ENCODE measurements around the gene PDGFC.

PDGFC gene

GRCh38 chr4:156929386-156930105 is 42.1 kb downstream of the PDGFC start:
- H3K79me2 ChIP-seq (ENCODE audit: insufficient read depth, low read length) = no peaks in the 10 kb centered on the region
- H4K20me1 ChIP-seq (ENCODE audit: insufficient read depth, low read length) = no peaks in the 10 kb centered on the region
- no peak overlapping the region for H3K4me3 ChIP-seq (ENCODE audit: low read depth, low read length, poor library complexity, severe bottlenecking)
- H2AFZ ChIP-seq (ENCODE audit: low read length) = no peak overlapping the region
- no peak overlapping the region for H3K9ac ChIP-seq (ENCODE audit: low read length)
- no peak overlapping the region for H3K4me2 ChIP-seq (ENCODE audit: low read length)
- H3K9me3 ChIP-seq (ENCODE audit: low read length) = no peaks in the 10 kb centered on the region
- H3K36me3 ChIP-seq (ENCODE audit: insufficient read depth, low read length) = no peaks in the 10 kb centered on the region
- H3F3A ChIP-seq (ENCODE audit: insufficient read depth, low read length) = no peaks in the 10 kb centered on the region
- no peak overlapping the region for H3K27ac ChIP-seq (ENCODE audit: low read depth, low read length, poor library complexity, severe bottlenecking)
- H3K9me2 ChIP-seq (ENCODE audit: low read depth, low read length) = no peaks in the 10 kb centered on the region
- TF ChIP-seq, protein P1, sequence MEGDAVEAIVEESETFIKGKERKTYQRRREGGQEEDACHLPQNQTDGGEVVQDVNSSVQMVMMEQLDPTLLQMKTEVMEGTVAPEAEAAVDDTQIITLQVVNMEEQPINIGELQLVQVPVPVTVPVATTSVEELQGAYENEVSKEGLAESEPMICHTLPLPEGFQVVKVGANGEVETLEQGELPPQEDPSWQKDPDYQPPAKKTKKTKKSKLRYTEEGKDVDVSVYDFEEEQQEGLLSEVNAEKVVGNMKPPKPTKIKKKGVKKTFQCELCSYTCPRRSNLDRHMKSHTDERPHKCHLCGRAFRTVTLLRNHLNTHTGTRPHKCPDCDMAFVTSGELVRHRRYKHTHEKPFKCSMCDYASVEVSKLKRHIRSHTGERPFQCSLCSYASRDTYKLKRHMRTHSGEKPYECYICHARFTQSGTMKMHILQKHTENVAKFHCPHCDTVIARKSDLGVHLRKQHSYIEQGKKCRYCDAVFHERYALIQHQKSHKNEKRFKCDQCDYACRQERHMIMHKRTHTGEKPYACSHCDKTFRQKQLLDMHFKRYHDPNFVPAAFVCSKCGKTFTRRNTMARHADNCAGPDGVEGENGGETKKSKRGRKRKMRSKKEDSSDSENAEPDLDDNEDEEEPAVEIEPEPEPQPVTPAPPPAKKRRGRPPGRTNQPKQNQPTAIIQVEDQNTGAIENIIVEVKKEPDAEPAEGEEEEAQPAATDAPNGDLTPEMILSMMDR (IDR thresholded peaks at IDR 0.05; ENCODE audit: low read length) = no peak
- no peak for TF ChIP-seq EZH2 (IDR thresholded peaks at IDR 0.05; ENCODE audit: borderline replicate concordance, low read length)
- no peaks in the 10 kb centered on the region for H3K4me1 ChIP-seq (ENCODE audit: insufficient read depth, low read length, severe bottlenecking)
- no peaks in the 10 kb centered on the region for H3K27me3 ChIP-seq (ENCODE audit: insufficient read depth, low read length)

DNA sequence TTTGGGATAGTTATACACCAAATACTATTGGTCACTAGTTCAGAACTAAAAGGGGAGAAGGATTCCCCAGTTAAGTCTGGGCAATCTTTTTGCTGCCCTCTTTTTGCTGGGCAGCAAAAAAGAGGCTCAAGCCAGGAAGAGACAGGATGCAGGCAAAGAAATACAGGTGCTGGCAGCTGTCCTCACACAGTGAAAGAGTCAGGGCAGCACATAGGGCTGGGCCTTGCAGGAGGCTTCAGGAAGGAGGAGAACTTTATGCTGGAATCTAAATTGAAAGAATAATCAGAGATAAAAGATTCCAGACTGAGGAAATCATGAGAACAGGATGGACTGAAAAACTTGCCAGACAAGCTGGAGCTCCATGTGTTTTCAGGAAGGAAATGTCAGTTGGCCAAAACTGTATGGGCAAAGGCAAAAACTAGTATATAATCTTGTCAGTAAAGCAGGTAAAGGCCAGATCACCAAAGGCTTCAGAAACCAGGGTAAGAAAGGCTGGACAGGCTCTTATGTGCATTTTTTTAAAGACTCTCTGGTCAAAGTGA is 46.8 kb downstream of the PDGFC start:
- TF ChIP-seq, protein P1 (IDR thresholded peaks at IDR 0.05; ENCODE audit: low read length) = no peak
- TF ChIP-seq EZH2 (IDR thresholded peaks at IDR 0.05; ENCODE audit: borderline replicate concordance, low read length) = no peak
- no peaks in the 10 kb centered on the region for H3K36me3 ChIP-seq (ENCODE audit: insufficient read depth, low read length)
- H3K27ac ChIP-seq (ENCODE audit: low read depth, low read length, poor library complexity, severe bottlenecking) = no peak overlapping the region
- H3K9me3 ChIP-seq (ENCODE audit: low read length) = no peaks in the 10 kb centered on the region
- H3K79me2 ChIP-seq (ENCODE audit: insufficient read depth, low read length) = no peaks in the 10 kb centered on the region
- no peaks in the 10 kb centered on the region for H3K9me2 ChIP-seq (ENCODE audit: low read depth, low read length)
- no peaks in the 10 kb centered on the region for H3K27me3 ChIP-seq (ENCODE audit: insufficient read depth, low read length)
- no peaks in the 10 kb centered on the region for H3K4me1 ChIP-seq (ENCODE audit: insufficient read depth, low read length, severe bottlenecking)
- H3K9ac ChIP-seq (ENCODE audit: low read length) = no peak overlapping the region
- no peak overlapping the region for H3K4me3 ChIP-seq (ENCODE audit: low read depth, low read length, poor library complexity, severe bottlenecking)
- no peak overlapping the region for H3K4me2 ChIP-seq (ENCODE audit: low read length)
- H4K20me1 ChIP-seq (ENCODE audit: insufficient read depth, low read length) = no peaks in the 10 kb centered on the region
- H3F3A ChIP-seq (ENCODE audit: insufficient read depth, low read length) = no peaks in the 10 kb centered on the region
- H2AFZ ChIP-seq (ENCODE audit: low read length) = no peak overlapping the region

DNA sequence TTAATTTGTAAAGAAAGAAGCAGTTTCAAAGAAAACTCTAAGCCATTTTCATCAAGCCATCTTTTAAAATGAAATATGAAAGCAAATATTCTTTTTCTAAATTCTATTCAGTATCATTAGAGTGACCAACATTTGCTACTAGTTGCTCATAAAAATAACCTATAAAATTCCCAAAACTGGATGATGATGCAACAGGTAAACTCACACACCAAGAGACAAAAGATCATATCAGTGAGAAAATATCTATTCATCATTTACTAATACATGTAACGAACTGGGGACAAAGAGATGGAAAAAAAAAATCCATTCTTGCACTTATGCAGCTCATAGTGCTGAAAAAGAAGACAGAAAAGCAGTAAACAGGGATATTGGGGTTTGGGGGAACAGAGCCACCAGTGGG is 48.1 kb downstream of the PDGFC start:
- Histone ChIP-seq H2AFZ (ENCODE audit: low read length) (no peak overlapping the region), H3K36me3 (ENCODE audit: insufficient read depth, low read length) (no peaks in the 10 kb centered on the region), H3K4me1 (ENCODE audit: insufficient read depth, low read length, severe bottlenecking) (no peaks in the 10 kb centered on the region), H3K27me3 (ENCODE audit: insufficient read depth, low read length) (no peaks in the 10 kb centered on the region), H4K20me1 (ENCODE audit: insufficient read depth, low read length) (no peaks in the 10 kb centered on the region), H3K9ac (ENCODE audit: low read length) (no peak overlapping the region), H3K4me2 (ENCODE audit: low read length) (no peak overlapping the region), H3F3A (ENCODE audit: insufficient read depth, low read length) (no peaks in the 10 kb centered on the region), H3K9me2 (ENCODE audit: low read depth, low read length) (no peaks in the 10 kb centered on the region), H3K79me2 (ENCODE audit: insufficient read depth, low read length) (no peaks in the 10 kb centered on the region), H3K9me3 (ENCODE audit: low read length) (no peaks in the 10 kb centered on the region), H3K27ac (ENCODE audit: low read depth, low read length, poor library complexity, severe bottlenecking) (no peak overlapping the region), H3K4me3 (ENCODE audit: low read depth, low read length, poor library complexity, severe bottlenecking) (no peak overlapping the region)
- no peak for TF ChIP-seq EZH2 (IDR thresholded peaks at IDR 0.05; ENCODE audit: borderline replicate concordance, low read length)
- TF ChIP-seq, protein P1 (IDR thresholded peaks at IDR 0.05; ENCODE audit: low read length) = no peak

Measured in OCI-LY1 (cell line).